Kidney (tissue), 14 donors: Measurements from ENCODE around the gene PIK3AP1. TPM values are rescaled to one million over a fixed set of nuclear protein-coding genes. Genes with fewer than 3 reads are reported as not detected.

Experiments
- DNase-seq, 5 donors: peaks; one replicate each; pipeline ENCODE4 v3.0.0-alpha.2; 2013 to 2020
- FAIRE-seq: peaks from 2 replicates; lab custom pipeline; 2012; peaks lifted over from hg19 to GRCh38; lab: Jason Lieb, UNC
- H3K27ac ChIP-seq, 2 donors: one replicate each; pipeline ENCODE4 v1.7.0; 2013; ENCODE audit warnings: low read depth in 2 of 2, low read length in 2 of 2, inconsistent platforms in 1 of 2
- H3K27me3 ChIP-seq: one replicate; pipeline ENCODE4 v1.7.1; 2013; ENCODE audit warnings: low read length, inconsistent platforms; ENCODE audit not compliant: control insufficient read depth, insufficient read depth
- H3K36me3 ChIP-seq, 3 donors: one replicate each; pipeline versions ENCODE4 v1.7.0 to v1.7.1; 2013; ENCODE audit warnings: low read length in 3 of 3, control low read depth in 1 of 3, inconsistent platforms in 1 of 3; ENCODE audit not compliant: insufficient read depth in 3 of 3, control insufficient read depth in 2 of 3
- H3K4me1 ChIP-seq, 3 donors: one replicate each; pipeline versions ENCODE4 v1.7.0 to v1.7.1; 2013; ENCODE audit warnings: low read length in 3 of 3, inconsistent platforms in 1 of 3, low read depth in 1 of 3; ENCODE audit not compliant: control insufficient read depth in 2 of 3, insufficient read depth in 2 of 3
- H3K4me3 ChIP-seq, 3 donors: one replicate each; pipeline versions ENCODE4 v1.7.0 to v1.8.1; 2013; ENCODE audit warnings: low read length in 3 of 3, control low read depth in 1 of 3, inconsistent platforms in 1 of 3
- H3K9ac ChIP-seq, 3 donors: one replicate each; pipeline versions ENCODE4 v1.7.0 to v1.7.1; 2013; ENCODE audit warnings: low read length in 3 of 3, control low read depth in 1 of 3, inconsistent platforms in 1 of 3
- H3K9me3 ChIP-seq, 3 donors: one replicate each; pipeline versions ENCODE4 v1.7.0 to v1.7.1; 2013; ENCODE audit warnings: low read length in 3 of 3, control low read depth in 1 of 3, inconsistent platforms in 1 of 3; ENCODE audit not compliant: control insufficient read depth in 2 of 3, insufficient read depth in 1 of 3
- CTCF ChIP-seq: IDR thresholded peaks from 3 replicates; pipeline ENCODE4 v1.5.1; 2012; ENCODE audit warnings: mild to moderate bottlenecking, moderate library complexity, borderline replicate concordance; ENCODE audit not compliant: insufficient read depth; ENCODE audit errors: extremely low read depth
- intact Hi-C: fragments of 100-400 bp; cut with DNase I; formaldehyde crosslinking; loops from one replicate; pipeline ENCODE4 v1.11.1; 2022
- polyA plus RNA-seq: library from polyadenylated mRNA; stranded (reverse); fragments of 350-450 nt; fragmentation: Illumina TruSeq; extraction: RNeasy Lipid Tissue Mini Kit (QIAGEN cat#74804); gene quantifications from one replicate; pipeline ENCODE4 v1.2.3, GENCODE V29; 2014; ENCODE audit warnings: low read depth, low replicate concordance; ENCODE audit not compliant: insufficient read depth
- total RNA-seq: library from RNA; stranded (reverse); fragmentation: NEBNext Ultra II Directional; extraction: Animal tissue kit (Norgen Biotek cat#: 25700); gene quantifications from one replicate; pipeline ENCODE4 v1.2.1, GENCODE V29; 2021
- donor health status: control.
- donor health status: control.
- donor health status: control.
- donor health status: control.
- donor health status: control.
- donor health status: DM: yes; HTN: yes; CAD: no.
- donor health status: Normal renal cell carcinoma (clear cell type).

Gene PIK3AP1
- total and polyA plus RNA-seq, 2 donors from 2014 or later = 6.5 to 28.4 TPM

DNA sequence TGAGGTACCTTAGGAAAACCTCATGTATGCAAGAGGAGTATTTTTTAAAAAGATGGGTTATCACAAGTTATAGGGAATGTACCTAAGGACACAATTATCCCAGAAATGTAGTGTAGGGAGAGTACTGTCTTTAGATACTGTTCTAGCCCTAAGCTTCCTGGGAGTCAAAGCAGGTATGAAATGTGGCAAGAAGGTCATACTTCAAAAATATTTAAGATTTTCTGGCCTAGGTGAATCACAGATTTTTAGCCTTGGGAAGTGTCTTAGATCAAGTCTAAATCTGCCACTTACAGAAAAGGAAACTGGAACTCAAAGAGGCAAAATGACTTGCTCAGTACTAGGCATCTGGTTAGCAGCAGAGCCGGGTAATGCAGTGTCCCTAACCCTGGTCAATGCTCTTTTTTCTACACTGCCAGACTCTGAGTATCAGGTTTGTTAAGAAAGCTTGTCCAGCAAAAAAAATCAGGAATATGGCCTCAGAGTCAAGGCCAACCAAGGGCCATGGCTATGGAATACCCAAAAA, 13.9 kb downstream of the PIK3AP1 start:
- Histone ChIP-seq H3K4me3 (no peak overlapping the region), H3K9ac (no peak overlapping the region), H3K9me3 (no peaks in the 10 kb centered on the region), H3K4me1 (no peaks in the 10 kb centered on the region), H3K27me3 (no peaks in the 10 kb centered on the region), H3K27ac (no peak overlapping the region), H3K36me3 (no peaks in the 10 kb centered on the region)
- FAIRE-seq = no peak
- no peak for TF ChIP-seq CTCF
- DNase-seq = no peak
- intact Hi-C loops = no loop called here

DNA sequence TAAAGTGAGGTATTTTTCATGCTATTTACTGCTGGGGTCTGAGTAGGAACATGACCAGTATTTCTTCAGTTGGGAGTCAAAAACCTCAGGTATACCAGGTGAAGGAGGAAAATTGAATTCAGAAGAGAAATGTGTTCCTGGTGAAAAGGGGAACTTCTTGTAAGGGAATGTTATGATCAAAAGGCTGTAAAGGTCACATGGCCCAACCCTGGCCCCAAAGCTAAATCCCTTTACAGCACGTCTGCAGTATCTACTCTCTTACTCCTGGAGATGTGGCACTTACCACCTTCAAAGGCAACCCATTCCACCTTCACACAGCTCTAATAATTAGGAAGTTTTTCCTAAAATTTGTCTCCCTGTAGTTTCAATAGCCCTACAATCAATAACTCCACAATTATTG, 15.2 kb downstream of the PIK3AP1 start:
- H3K4me3 ChIP-seq = no peak overlapping the region
- no peaks in the 10 kb centered on the region for H3K4me1 ChIP-seq
- H3K27ac ChIP-seq = no peak overlapping the region
- no peak for FAIRE-seq
- no peaks in the 10 kb centered on the region for H3K36me3 ChIP-seq
- no peak overlapping the region for H3K9ac ChIP-seq
- TF ChIP-seq CTCF = no peak
- no peaks in the 10 kb centered on the region for H3K9me3 ChIP-seq
- H3K27me3 ChIP-seq = no peaks in the 10 kb centered on the region
- DNase-seq = no peak
- intact Hi-C loops = no loop called here

GRCh38 chr10:96704563-96704962, 15.8 kb downstream of the PIK3AP1 start:
- Histone ChIP-seq H3K27ac (no peak overlapping the region), H3K4me3 (no peak overlapping the region), H3K9ac (no peak overlapping the region), H3K27me3 (no peaks in the 10 kb centered on the region), H3K9me3 (no peaks in the 10 kb centered on the region), H3K4me1 (no peaks in the 10 kb centered on the region), H3K36me3 (no peaks in the 10 kb centered on the region)
- intact Hi-C loops = no loop called here
- FAIRE-seq (no peak), DNase-seq (no peak)
- TF ChIP-seq CTCF = no peak

GRCh38 chr10:96703358-96703757, 17.0 kb downstream of the PIK3AP1 start:
- FAIRE-seq = no peak
- Histone ChIP-seq H3K4me3 (no peak overlapping the region), H3K9ac (no peak overlapping the region), H3K36me3 (no peaks in the 10 kb centered on the region), H3K9me3 (no peaks in the 10 kb centered on the region), H3K27me3 (no peaks in the 10 kb centered on the region), H3K4me1 (no peaks in the 10 kb centered on the region), H3K27ac (no peak overlapping the region)
- intact Hi-C loops = no loop called here
- TF ChIP-seq CTCF = no peak
- no peak for DNase-seq
